Measurements from ENCODE around the gene TSPEAR.

DNA sequence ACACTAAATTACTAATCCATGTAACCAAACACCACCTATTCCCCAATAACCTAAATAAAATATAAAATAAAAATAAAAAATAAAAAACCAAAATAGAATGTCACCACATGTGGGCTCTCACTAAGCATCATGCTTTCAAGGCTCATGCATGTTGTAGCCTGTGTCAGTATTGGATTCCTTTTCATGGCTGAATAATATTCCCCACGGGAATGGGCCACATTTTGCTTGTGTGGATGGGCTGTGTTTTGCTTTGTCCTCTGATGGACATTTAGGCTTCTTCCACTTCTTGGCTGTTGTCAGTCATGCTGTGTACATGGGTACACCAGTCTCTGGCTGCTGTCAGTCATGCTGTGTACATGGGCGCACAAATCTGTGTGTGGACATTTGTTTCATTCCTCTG lies 122.3 kb downstream of the TSPEAR start:
- TF ChIP-seq, protein P1, sequence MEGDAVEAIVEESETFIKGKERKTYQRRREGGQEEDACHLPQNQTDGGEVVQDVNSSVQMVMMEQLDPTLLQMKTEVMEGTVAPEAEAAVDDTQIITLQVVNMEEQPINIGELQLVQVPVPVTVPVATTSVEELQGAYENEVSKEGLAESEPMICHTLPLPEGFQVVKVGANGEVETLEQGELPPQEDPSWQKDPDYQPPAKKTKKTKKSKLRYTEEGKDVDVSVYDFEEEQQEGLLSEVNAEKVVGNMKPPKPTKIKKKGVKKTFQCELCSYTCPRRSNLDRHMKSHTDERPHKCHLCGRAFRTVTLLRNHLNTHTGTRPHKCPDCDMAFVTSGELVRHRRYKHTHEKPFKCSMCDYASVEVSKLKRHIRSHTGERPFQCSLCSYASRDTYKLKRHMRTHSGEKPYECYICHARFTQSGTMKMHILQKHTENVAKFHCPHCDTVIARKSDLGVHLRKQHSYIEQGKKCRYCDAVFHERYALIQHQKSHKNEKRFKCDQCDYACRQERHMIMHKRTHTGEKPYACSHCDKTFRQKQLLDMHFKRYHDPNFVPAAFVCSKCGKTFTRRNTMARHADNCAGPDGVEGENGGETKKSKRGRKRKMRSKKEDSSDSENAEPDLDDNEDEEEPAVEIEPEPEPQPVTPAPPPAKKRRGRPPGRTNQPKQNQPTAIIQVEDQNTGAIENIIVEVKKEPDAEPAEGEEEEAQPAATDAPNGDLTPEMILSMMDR (conservative IDR thresholded peaks at IDR 0.05; ENCODE audit: low read length): no peak
- no peak for TF ChIP-seq EZH2phosphoT487 (IDR thresholded peaks at IDR 0.05; ENCODE audit: borderline replicate concordance, low read depth, low read length)

Measured in OCI-LY7 (cell line).